Mesenchymal stem cell (in vitro differentiated cells and primary cell): ENCODE data around the gene YIF1A.
A peak's percentile ranks its signal among the peaks of the same experiment; 100 is the strongest.

Source experiments
- DNase-seq: peaks from one replicate; pipeline ENCODE4 v3.0.0-alpha.2; 2013
- H2AFZ ChIP-seq: one replicate; pipeline ENCODE4 v1.6.1; 2013; ENCODE audit warnings: low read depth, mild to moderate bottlenecking, control low read depth, inconsistent platforms, low read length, moderate library complexity
- H2AK5ac ChIP-seq: 2 replicates; pipeline ENCODE4 v1.6.1; 2013; ENCODE audit warnings: low read length, moderate library complexity, mild to moderate bottlenecking, inconsistent platforms; ENCODE audit not compliant: severe bottlenecking
- H2BK120ac ChIP-seq: one replicate; pipeline ENCODE4 v1.6.1; 2013; ENCODE audit warnings: low read depth, mild to moderate bottlenecking, inconsistent platforms, low read length, moderate library complexity
- H2BK12ac ChIP-seq, 2 experiments: one replicate each; pipeline ENCODE4 v1.6.1; 2013; ENCODE audit warnings: inconsistent platforms in 2 of 2, low read length in 2 of 2, mild to moderate bottlenecking in 2 of 2, moderate library complexity in 2 of 2, control low read depth in 1 of 2
- H2BK15ac ChIP-seq: one replicate; pipeline ENCODE4 v1.6.1; 2013; ENCODE audit warnings: mild to moderate bottlenecking, low read depth, inconsistent platforms; ENCODE audit not compliant: poor library complexity, severe bottlenecking
- H2BK5ac ChIP-seq: 2 replicates; pipeline ENCODE4 v1.6.1; 2013; ENCODE audit warnings: low read depth, mild to moderate bottlenecking, low read length, control low read depth, inconsistent platforms; ENCODE audit not compliant: poor library complexity, severe bottlenecking
- H3K14ac ChIP-seq, 2 experiments: one replicate each; pipeline ENCODE4 v1.6.1; 2013; ENCODE audit warnings: inconsistent platforms in 2 of 2, low read length in 2 of 2, control low read depth in 1 of 2, mild to moderate bottlenecking in 1 of 2, moderate library complexity in 1 of 2
- H3K18ac ChIP-seq, 2 experiments: one replicate each; pipeline ENCODE4 v1.6.1; 2013; ENCODE audit warnings: inconsistent platforms in 2 of 2, low read length in 2 of 2, control low read depth in 1 of 2, low read depth in 1 of 2, mild to moderate bottlenecking in 1 of 2
- H3K23ac ChIP-seq, 2 experiments: one replicate each; pipeline ENCODE4 v1.6.1; 2013; ENCODE audit warnings: inconsistent platforms in 2 of 2, low read length in 2 of 2, mild to moderate bottlenecking in 2 of 2, moderate library complexity in 2 of 2, control low read depth in 1 of 2
- H3K27ac ChIP-seq: 2 replicates; pipeline ENCODE4 v1.5.1; 2013; ENCODE audit warnings: mild to moderate bottlenecking, moderate library complexity, low read length, control low read depth, inconsistent platforms; ENCODE audit not compliant: poor library complexity, severe bottlenecking
- H3K27me3 ChIP-seq, 2 experiments: 2 replicates each; pipeline versions ENCODE4 v1.6.1 to v1.7.0; 2013; ENCODE audit warnings: low read length in 2 of 2, mild to moderate bottlenecking in 2 of 2, moderate library complexity in 2 of 2, control low read depth in 1 of 2, inconsistent platforms in 1 of 2; ENCODE audit not compliant: control insufficient read depth in 1 of 2, insufficient read depth in 1 of 2
- H3K36me3 ChIP-seq, 2 experiments: 2 replicates each; pipeline versions ENCODE4 v1.6.1 to v1.7.0; 2013; ENCODE audit warnings: low read length in 2 of 2, control low read depth in 1 of 2, inconsistent platforms in 1 of 2, low read depth in 1 of 2, mild to moderate bottlenecking in 1 of 2; ENCODE audit not compliant: insufficient read depth in 2 of 2, control insufficient read depth in 1 of 2
- H3K4ac ChIP-seq, 2 experiments: one replicate each; pipeline ENCODE4 v1.6.1; 2013; ENCODE audit warnings: inconsistent platforms in 2 of 2, low read length in 2 of 2, mild to moderate bottlenecking in 2 of 2, moderate library complexity in 2 of 2, control low read depth in 1 of 2, low read depth in 1 of 2
- H3K4me1 ChIP-seq: 2 replicates; pipeline ENCODE4 v1.6.1; 2013; ENCODE audit warnings: low read depth, low read length, control low read depth; ENCODE audit not compliant: control insufficient read depth, insufficient read depth
- H3K4me2 ChIP-seq: 2 replicates; pipeline ENCODE4 v1.6.1; 2013; ENCODE audit warnings: low read length, mild to moderate bottlenecking, inconsistent platforms; ENCODE audit not compliant: poor library complexity, severe bottlenecking
- H3K4me3 ChIP-seq, 2 experiments: 2 replicates each; pipeline versions ENCODE4 v1.5.1 to v1.7.0; 2013; ENCODE audit warnings: low read length in 2 of 2, mild to moderate bottlenecking in 2 of 2, control low read depth in 1 of 2, low read depth in 1 of 2; ENCODE audit not compliant: insufficient read depth in 1 of 2
- H3K79me1 ChIP-seq: replicated peaks from 2 replicates; pipeline ENCODE4 v1.6.1; 2013; ENCODE audit warnings: mild to moderate bottlenecking, control low read depth, low read length, inconsistent platforms; ENCODE audit not compliant: poor library complexity, severe bottlenecking
- H3K9ac ChIP-seq: 2 replicates; pipeline ENCODE4 v1.7.0; 2013; ENCODE audit warnings: mild to moderate bottlenecking, low read length, moderate library complexity
- H3K9me3 ChIP-seq: 2 replicates; pipeline ENCODE4 v1.7.0; 2013; ENCODE audit warnings: mild to moderate bottlenecking, low read length; ENCODE audit not compliant: control insufficient read depth
- H4K8ac ChIP-seq: one replicate; pipeline ENCODE4 v1.6.1; 2013; ENCODE audit warnings: inconsistent platforms, mild to moderate bottlenecking, low read length, moderate library complexity
- H4K91ac ChIP-seq: one replicate; pipeline ENCODE4 v1.6.1; 2013; ENCODE audit warnings: mild to moderate bottlenecking, low read length, inconsistent platforms
- WGBS: methylation state at CpG from one replicate; pipeline ENCODE4 v1.1.7; 2013; ENCODE audit warnings: mixed read lengths; 5-methylcytosine and 5-hydroxymethylcytosine counted together

The YIF1A gene

GRCh38 chr11:66247801-66248200 lies 41.1 kb downstream of the YIF1A start:
- Histone ChIP-seq H4K91ac (no peak overlapping the region), H3K4me2 (no peak overlapping the region), H3K4me1 (peaks cover 1% of the 10 kb centered on the region), H2AFZ (no peak overlapping the region), H3K27ac (no peak overlapping the region), H2BK12ac (no peak overlapping the region), H3K18ac (no peak overlapping the region), H2BK120ac (no peak overlapping the region), H3K4ac (no peak overlapping the region), H3K36me3 (peaks cover 43 to 59% of the 10 kb centered on the region in 2 experiments), H3K79me1 (no peaks in the 10 kb centered on the region), H2BK5ac (no peak overlapping the region), H4K8ac (no peak overlapping the region), H3K27me3 (no peaks in the 10 kb centered on the region), H3K9ac (no peak overlapping the region), H3K14ac (no peak overlapping the region), H3K9me3 (no peaks in the 10 kb centered on the region), H2BK15ac (no peak overlapping the region), H3K23ac (no peak overlapping the region), H3K4me3 (no peak overlapping the region), H2AK5ac (no peak overlapping the region)
- WGBS = 100% methylated on average over 2 of the region's 3 CpGs
- no peak for DNase-seq

GRCh38 chr11:66247295-66247694 lies 41.6 kb downstream of the YIF1A start:
- H3K4me1 ChIP-seq = peaks cover 3% of the 10 kb centered on the region
- no peak overlapping the region for H3K14ac ChIP-seq
- H2BK120ac ChIP-seq = no peak overlapping the region
- no peaks in the 10 kb centered on the region for H3K27me3 ChIP-seq
- DNase-seq = no peak
- no peak overlapping the region for H3K18ac ChIP-seq
- H4K91ac ChIP-seq = no peak overlapping the region
- no peak overlapping the region for H3K9ac ChIP-seq
- no peak overlapping the region for H2AFZ ChIP-seq
- H3K4ac ChIP-seq = no peak overlapping the region
- H3K4me2 ChIP-seq = no peak overlapping the region
- H2BK15ac ChIP-seq = no peak overlapping the region
- WGBS = 87% methylated on average over 4 of the region's 4 CpGs
- no peak overlapping the region for H2BK12ac ChIP-seq
- no peak overlapping the region for H3K4me3 ChIP-seq
- H3K79me1 ChIP-seq = no peaks in the 10 kb centered on the region
- H3K9me3 ChIP-seq = no peaks in the 10 kb centered on the region
- H2AK5ac ChIP-seq = no peak overlapping the region
- no peak overlapping the region for H3K23ac ChIP-seq
- no peak overlapping the region for H4K8ac ChIP-seq
- peaks cover 48 to 64% of the 10 kb centered on the region in 2 experiments for H3K36me3 ChIP-seq
- no peak overlapping the region for H3K27ac ChIP-seq
- H2BK5ac ChIP-seq = no peak overlapping the region

GRCh38 chr11:66243782-66244535 lies 45.0 kb downstream of the YIF1A start:
- Histone ChIP-seq H4K91ac (no peak overlapping the region), H2BK5ac (no peak overlapping the region), H3K4me1 (peaks cover 3% of the 10 kb centered on the region), H3K4me3 (no peak overlapping the region), H4K8ac (no peak overlapping the region), H3K4ac (no peak overlapping the region), H3K36me3 (peaks cover 60 to 78% of the 10 kb centered on the region in 2 experiments), H3K79me1 (no peaks in the 10 kb centered on the region), H2BK15ac (no peak overlapping the region), H3K18ac (no peak overlapping the region), H3K27ac (no peak overlapping the region), H2AFZ (no peak overlapping the region), H2BK12ac (no peak overlapping the region), H2BK120ac (no peak overlapping the region), H3K14ac (no peak overlapping the region), H3K27me3 (no peaks in the 10 kb centered on the region), H3K4me2 (no peak overlapping the region), H3K9ac (no peak overlapping the region), H3K23ac (no peak overlapping the region), H2AK5ac (no peak overlapping the region), H3K9me3 (no peaks in the 10 kb centered on the region)
- 92% methylated on average over 13 of the region's 13 CpGs for WGBS
- no peak for DNase-seq

GRCh38 chr11:66242095-66242765 lies 46.7 kb downstream of the YIF1A start:
- WGBS = 94% methylated on average over 14 of the region's 14 CpGs
- H2BK15ac ChIP-seq = peak overlapping the region; percentile 26
- H4K8ac ChIP-seq = no peak overlapping the region
- H2BK120ac ChIP-seq = no peak overlapping the region
- H2BK12ac ChIP-seq = no peak overlapping the region
- H2BK5ac ChIP-seq = no peak overlapping the region
- DNase-seq = no peak
- H3K27ac ChIP-seq = no peak overlapping the region
- no peak overlapping the region for H2AFZ ChIP-seq
- peaks cover 68 to 91% of the 10 kb centered on the region in 2 experiments for H3K36me3 ChIP-seq
- H3K18ac ChIP-seq = no peak overlapping the region
- H3K23ac ChIP-seq = no peak overlapping the region
- no peaks in the 10 kb centered on the region for H3K27me3 ChIP-seq
- no peak overlapping the region for H3K14ac ChIP-seq
- no peak overlapping the region for H3K9ac ChIP-seq
- no peaks in the 10 kb centered on the region for H3K9me3 ChIP-seq
- H3K4me1 ChIP-seq = peaks cover 2% of the 10 kb centered on the region
- no peak overlapping the region for H3K4me3 ChIP-seq
- H2AK5ac ChIP-seq = no peak overlapping the region
- H3K79me1 ChIP-seq = no peaks in the 10 kb centered on the region
- H3K4ac ChIP-seq = no peak overlapping the region
- H4K91ac ChIP-seq = no peak overlapping the region
- H3K4me2 ChIP-seq = no peak overlapping the region
